Naive thymus-derived CD8-positive, alpha-beta T cell (primary cell): ENCODE measurements around the gene DYNC2H1. TPM values are rescaled to one million over a fixed set of nuclear protein-coding genes. Genes with fewer than 3 reads are reported as not detected.

Source experiments
- ATAC-seq, 2 donors: fragments of 150-1000 bp; cut with Tn5 transposase in 1 of 2; sonication (Bioruptor Pico), chemical (Tn5 transposase) in 1 of 2; 1 replicate in 1 of 2; 2 replicates in 1 of 2; pipeline ENCODE4 v1.10.0; 2021; ENCODE audit warnings: mild to moderate bottlenecking in 2 of 2, moderate library complexity in 2 of 2
- POLR2A ChIA-PET: fragments of 350-600 bp; sonication (Branson Sonifier 250); formaldehyde crosslinking; loops from one replicate; lab custom pipeline; 2021; ENCODE audit warnings: antibody characterized with exemption; lab: Charles Lee
- DNase-seq, 10 donors: peaks; one replicate each; pipeline versions ENCODE4 v3.0.0 to v3.0.0-alpha.2; 2020 to 2022
- H3K27ac Mint-ChIP-seq, 10 donors: one replicate each; pipeline ENCODE4 v1.8.0; 2020 to 2022; ENCODE audit warnings: mild to moderate bottlenecking in 10 of 10, mixed read lengths in 10 of 10, moderate library complexity in 4 of 10, inconsistent platforms in 1 of 10
- H3K27me3 Mint-ChIP-seq, 5 donors: one replicate each; pipeline ENCODE4 v1.8.0; 2021 to 2022; ENCODE audit warnings: mixed read lengths in 5 of 5
- H3K36me3 Mint-ChIP-seq, 3 donors: one replicate each; pipeline ENCODE4 v1.8.0; 2020 to 2022; ENCODE audit warnings: mixed read lengths in 3 of 3, mild to moderate bottlenecking in 2 of 3, inconsistent platforms in 1 of 3
- H3K4me1 Mint-ChIP-seq, 4 donors: one replicate each; pipeline ENCODE4 v1.8.0; 2021 to 2022; ENCODE audit warnings: mixed read lengths in 4 of 4
- H3K4me3 Mint-ChIP-seq, 10 donors: one replicate each; pipeline ENCODE4 v1.8.0; 2020 to 2022; ENCODE audit warnings: mild to moderate bottlenecking in 10 of 10, mixed read lengths in 10 of 10, moderate library complexity in 6 of 10, inconsistent platforms in 1 of 10
- H3K9me3 Mint-ChIP-seq, 9 donors: one replicate each; pipeline ENCODE4 v1.8.0; 2020 to 2022; ENCODE audit warnings: mixed read lengths in 9 of 9, mild to moderate bottlenecking in 3 of 9, inconsistent platforms in 1 of 9, moderate library complexity in 1 of 9
- polyA plus RNA-seq, 3 donors: library from polyadenylated mRNA; unstranded; fragments of 300-500 nt; fragmentation: Illumina TruSeq; gene quantifications; one replicate each; pipeline ENCODE4 v1.2.3, GENCODE V29; 2021
- total RNA-seq, 8 experiments: library from RNA in 2 of 8; stranded (reverse) in 2 of 8; gene quantifications; one replicate each; pipeline ENCODE4 v1.2.3 and lab custom pipeline; 2021 to 2026

DYNC2H1 gene, protein sequence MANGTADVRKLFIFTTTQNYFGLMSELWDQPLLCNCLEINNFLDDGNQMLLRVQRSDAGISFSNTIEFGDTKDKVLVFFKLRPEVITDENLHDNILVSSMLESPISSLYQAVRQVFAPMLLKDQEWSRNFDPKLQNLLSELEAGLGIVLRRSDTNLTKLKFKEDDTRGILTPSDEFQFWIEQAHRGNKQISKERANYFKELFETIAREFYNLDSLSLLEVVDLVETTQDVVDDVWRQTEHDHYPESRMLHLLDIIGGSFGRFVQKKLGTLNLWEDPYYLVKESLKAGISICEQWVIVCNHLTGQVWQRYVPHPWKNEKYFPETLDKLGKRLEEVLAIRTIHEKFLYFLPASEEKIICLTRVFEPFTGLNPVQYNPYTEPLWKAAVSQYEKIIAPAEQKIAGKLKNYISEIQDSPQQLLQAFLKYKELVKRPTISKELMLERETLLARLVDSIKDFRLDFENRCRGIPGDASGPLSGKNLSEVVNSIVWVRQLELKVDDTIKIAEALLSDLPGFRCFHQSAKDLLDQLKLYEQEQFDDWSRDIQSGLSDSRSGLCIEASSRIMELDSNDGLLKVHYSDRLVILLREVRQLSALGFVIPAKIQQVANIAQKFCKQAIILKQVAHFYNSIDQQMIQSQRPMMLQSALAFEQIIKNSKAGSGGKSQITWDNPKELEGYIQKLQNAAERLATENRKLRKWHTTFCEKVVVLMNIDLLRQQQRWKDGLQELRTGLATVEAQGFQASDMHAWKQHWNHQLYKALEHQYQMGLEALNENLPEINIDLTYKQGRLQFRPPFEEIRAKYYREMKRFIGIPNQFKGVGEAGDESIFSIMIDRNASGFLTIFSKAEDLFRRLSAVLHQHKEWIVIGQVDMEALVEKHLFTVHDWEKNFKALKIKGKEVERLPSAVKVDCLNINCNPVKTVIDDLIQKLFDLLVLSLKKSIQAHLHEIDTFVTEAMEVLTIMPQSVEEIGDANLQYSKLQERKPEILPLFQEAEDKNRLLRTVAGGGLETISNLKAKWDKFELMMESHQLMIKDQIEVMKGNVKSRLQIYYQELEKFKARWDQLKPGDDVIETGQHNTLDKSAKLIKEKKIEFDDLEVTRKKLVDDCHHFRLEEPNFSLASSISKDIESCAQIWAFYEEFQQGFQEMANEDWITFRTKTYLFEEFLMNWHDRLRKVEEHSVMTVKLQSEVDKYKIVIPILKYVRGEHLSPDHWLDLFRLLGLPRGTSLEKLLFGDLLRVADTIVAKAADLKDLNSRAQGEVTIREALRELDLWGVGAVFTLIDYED (N-terminal part only)
- total RNA-seq, result 1 to 10 TPM; 2.4 to 3.2 TPM
- under 1 TPM; 0.54 to 0.99 (median 0.65) TPM for polyA plus RNA-seq
- total RNA-seq (lab: John Stamatoyannopoulos, UW), result 6.1 to 23.6 (median 18.4) reads per million in 6 experiments

DNA sequence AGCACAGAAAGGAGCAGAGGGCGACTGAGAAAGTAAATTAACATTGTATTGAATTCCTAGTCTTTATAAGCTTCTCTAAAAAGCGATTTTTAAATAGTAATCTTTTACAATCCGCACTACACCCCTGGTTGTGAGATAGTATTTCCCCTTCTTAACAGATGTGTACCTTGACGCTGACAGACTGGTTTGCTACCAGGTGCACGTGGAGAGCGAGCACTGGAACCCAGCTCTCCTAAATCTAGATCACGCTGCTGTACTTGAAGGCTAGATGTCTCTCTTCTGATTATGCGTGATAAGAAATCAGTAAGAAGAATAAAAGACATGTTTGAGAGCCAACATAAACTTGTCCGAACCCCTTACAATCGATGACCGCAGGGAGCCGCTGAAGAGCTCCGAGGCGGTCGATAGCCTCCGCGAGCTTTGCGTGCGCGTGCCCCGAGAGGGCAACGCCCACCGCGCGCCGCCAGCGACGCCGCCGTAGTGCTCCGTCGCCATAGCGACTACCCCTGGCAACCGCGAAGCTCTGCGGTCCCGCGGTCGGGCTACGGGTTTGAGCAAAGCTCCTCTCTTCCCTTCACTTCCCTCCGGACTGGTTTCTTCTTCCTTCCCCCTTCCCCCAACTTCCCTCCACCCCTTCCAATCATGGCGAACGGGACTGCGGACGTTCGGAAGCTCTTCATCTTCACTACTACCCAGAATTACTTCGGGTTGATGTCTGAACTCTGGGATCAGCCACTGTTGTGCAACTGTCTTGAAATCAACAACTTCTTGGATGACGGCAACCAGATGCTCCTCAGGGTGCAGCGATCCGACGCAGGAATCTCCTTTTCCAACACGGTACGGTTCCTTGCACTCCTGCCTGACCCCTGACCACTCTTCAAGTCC is at the start of gene DYNC2H1:
Gene DYNC2H1 (plus strand): TSS at position 494 of the 885 bp plus-strand sequence. CDS start 149 bp downstream, at position 643.
- H3K4me1 Mint-ChIP-seq, result peaks cover 5 to 16% (median 10%) of the 10 kb centered on the region in 4 donors
- POLR2A ChIA-PET, result interaction anchor here (1.4 to 2.3 kb wide), 2 partner anchors 18 to 23 kb away, joined by 3 to 58 read pairs; partner anchors contain the start of gene DCUN1D5
- peak; percentile 85 to 91 for ATAC-seq
- H3K27me3 Mint-ChIP-seq, result peaks cover 0 to 9% (median 5%) of the 10 kb centered on the region in 5 donors
- H3K9me3 Mint-ChIP-seq, result no peaks in the 10 kb centered on the region
- H3K4me3 Mint-ChIP-seq, result peak within 1 kb of the TSS; percentile 88 to 99 (median 96)
- peak; percentile 81 to 92 (median 88) for DNase-seq
- H3K36me3 Mint-ChIP-seq, result no peaks in the 10 kb centered on the region
- H3K27ac Mint-ChIP-seq, result peak within 1 kb of the TSS; percentile 84 to 98 (median 96)

DNA sequence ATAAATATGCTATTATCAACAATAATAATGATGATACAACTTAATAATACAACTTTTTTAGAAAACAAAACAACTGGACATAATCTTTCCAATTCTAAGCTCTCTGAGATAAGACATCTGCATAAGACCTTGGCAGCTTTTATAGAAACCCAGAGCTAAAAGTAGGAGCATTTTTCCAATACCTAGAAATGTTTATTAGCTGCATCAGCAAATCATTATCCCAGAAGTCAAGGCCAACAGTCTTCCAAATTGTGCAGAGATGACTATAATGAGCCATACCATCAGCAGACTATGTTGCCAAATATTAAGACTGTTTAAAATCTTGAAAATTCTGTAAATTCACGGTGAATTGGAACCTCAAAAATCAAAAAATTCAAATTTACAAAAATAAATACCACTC is 47.6 kb upstream of the DYNC2H1 start:
- Mint-ChIP-seq H3K4me3 (no peak overlapping the region), H3K4me1 (peaks cover 0 to 1% (median 0%) of the 10 kb centered on the region in 4 donors), H3K27ac (no peak overlapping the region), H3K27me3 (no peaks in the 10 kb centered on the region), H3K9me3 (no peaks in the 10 kb centered on the region), H3K36me3 (peaks cover 0 to 70% (median 24%) of the 10 kb centered on the region in 3 donors)
- DNase-seq (no peak), ATAC-seq (no peak)
- POLR2A ChIA-PET, result no interaction called here

DNA sequence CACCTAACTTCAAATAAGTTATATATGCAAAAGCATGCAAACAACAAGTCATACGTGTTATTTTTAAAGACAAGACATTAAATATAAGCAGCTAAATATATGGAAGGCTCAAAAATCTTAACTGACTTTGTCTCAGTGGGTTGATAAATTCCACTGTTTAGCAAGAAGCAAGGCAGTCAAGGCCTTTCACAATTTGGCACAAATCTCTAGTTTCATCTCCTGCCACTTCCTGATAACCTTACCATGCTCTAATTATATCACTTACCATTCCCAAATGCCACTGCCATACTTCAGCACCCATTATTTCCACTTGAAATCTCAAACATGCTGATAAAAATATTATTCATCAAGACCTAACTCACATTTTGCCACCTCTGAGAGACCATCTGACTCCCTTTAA is 42.1 kb upstream of the DYNC2H1 start:
- ATAC-seq (no peak), DNase-seq (no peak)
- POLR2A ChIA-PET, result no interaction called here
- no peaks in the 10 kb centered on the region for H3K9me3 Mint-ChIP-seq
- no peaks in the 10 kb centered on the region for H3K27me3 Mint-ChIP-seq
- no peak overlapping the region for H3K4me3 Mint-ChIP-seq
- no peak overlapping the region for H3K27ac Mint-ChIP-seq
- H3K36me3 Mint-ChIP-seq, result peaks cover 5 to 75% (median 16%) of the 10 kb centered on the region in 3 donors
- peaks cover 14 to 38% (median 31%) of the 10 kb centered on the region in 4 donors for H3K4me1 Mint-ChIP-seq

DNA sequence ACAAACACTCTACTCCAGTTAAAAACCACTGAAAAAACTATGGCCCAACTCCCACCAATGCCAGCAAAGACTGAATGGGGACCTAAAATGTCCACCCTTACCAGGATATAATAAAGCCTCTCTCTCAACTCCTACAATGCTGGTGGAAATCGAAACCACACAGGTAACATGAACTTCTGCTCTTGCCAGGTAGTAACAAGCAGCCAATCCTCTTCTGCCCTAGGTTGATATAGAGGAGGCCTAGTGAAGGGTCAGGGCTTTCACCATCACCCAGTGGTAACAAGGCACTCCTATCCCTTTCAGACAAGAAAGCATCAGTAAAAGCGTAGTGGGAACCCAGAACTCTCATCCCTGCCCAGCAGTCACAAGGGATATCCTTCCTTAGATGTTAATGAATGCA is 39.9 kb upstream of the DYNC2H1 start:
- Mint-ChIP-seq H3K9me3 (no peaks in the 10 kb centered on the region), H3K27ac (peak overlapping the region in 4 of 10 donors; percentile 53 to 80 (median 65)), H3K36me3 (peaks cover 5 to 77% (median 22%) of the 10 kb centered on the region in 3 donors), H3K27me3 (no peaks in the 10 kb centered on the region), H3K4me3 (peak overlapping the region in 1 of 10 donors; percentile 21), H3K4me1 (peaks cover 16 to 42% (median 36%) of the 10 kb centered on the region in 4 donors)
- ATAC-seq (no peak), DNase-seq (no peak)
- POLR2A ChIA-PET, result no interaction called here

DNA sequence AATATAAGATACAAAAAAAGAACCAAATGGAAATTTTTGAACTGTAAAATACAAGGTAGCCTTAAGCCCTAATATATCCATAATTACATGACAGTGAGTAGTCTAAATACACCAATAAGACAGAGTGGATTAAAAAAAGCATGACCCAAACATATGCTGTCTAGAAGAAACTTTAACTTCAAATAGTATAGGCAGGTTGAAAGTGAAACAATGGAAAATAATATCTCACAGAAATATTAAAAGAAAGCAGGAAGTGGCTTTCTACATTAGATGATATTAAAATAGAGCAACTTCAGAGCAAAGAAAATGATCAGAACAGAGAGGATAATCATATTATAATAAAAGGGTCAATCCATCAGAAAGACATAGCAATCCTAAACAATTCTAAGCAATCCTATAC is 39.1 kb upstream of the DYNC2H1 start:
- no peak for DNase-seq
- POLR2A ChIA-PET, result no interaction called here
- Mint-ChIP-seq H3K4me1 (peaks cover 16 to 42% (median 37%) of the 10 kb centered on the region in 4 donors), H3K27ac (peak overlapping the region in 3 of 10 donors; percentile 35 to 80 (median 59)), H3K27me3 (no peaks in the 10 kb centered on the region), H3K36me3 (peaks cover 5 to 78% (median 28%) of the 10 kb centered on the region in 3 donors), H3K4me3 (peak overlapping the region in 4 of 10 donors; percentile 15 to 31 (median 25)), H3K9me3 (no peaks in the 10 kb centered on the region)
- peak in 1 of 2 donors; percentile 17 for ATAC-seq

DNA sequence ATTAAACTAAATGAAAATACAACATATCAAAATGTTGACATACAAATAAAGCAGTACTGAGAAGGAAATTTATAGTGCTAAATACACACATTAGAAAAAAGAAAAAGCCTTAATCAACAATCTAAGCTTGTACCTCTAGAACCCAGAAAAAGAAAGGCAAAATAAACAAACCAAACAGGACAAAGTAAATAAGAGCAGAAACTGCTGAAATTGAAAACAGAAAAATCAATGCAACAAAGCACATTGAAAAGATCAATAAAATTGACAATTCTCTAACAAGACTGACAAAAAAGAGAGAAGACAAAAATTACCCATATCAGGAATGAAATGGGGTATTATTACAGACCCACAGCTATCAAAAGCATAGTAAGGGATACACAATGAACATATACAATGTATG is 38.2 kb upstream of the DYNC2H1 start:
- Mint-ChIP-seq H3K4me3 (peak overlapping the region in 2 of 10 donors; percentile 2 to 33), H3K27me3 (no peaks in the 10 kb centered on the region), H3K27ac (peak overlapping the region in 5 of 10 donors; percentile 1 to 80 (median 24)), H3K36me3 (peaks cover 5 to 78% (median 32%) of the 10 kb centered on the region in 3 donors), H3K9me3 (no peaks in the 10 kb centered on the region), H3K4me1 (peaks cover 16 to 42% (median 37%) of the 10 kb centered on the region in 4 donors)
- ATAC-seq (no peak), DNase-seq (no peak)
- POLR2A ChIA-PET, result no interaction called here

DNA sequence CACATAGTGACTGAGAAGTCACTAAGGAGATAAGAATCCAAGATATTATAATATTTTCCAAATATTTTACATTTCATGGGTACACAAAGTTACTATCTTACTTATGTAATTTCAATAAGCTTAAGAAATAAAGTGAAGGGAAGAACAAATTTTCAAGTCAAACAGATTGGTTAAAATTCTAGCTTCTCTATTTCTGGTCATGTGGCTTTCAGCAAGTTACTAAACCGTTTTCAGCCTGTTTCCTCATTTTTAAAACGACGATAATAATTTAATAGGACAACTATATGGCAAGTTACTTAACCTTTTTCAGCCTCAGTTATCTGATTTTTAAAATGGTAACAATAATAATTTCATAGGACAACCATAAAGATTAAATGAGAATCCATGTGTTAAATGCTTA is 32.9 kb upstream of the DYNC2H1 start:
- H3K4me3 Mint-ChIP-seq, result no peak overlapping the region
- H3K36me3 Mint-ChIP-seq, result peaks cover 0 to 85% (median 57%) of the 10 kb centered on the region in 3 donors
- DNase-seq, result no peak
- H3K27ac Mint-ChIP-seq, result no peak overlapping the region
- ATAC-seq, result no peak
- H3K27me3 Mint-ChIP-seq, result no peaks in the 10 kb centered on the region
- H3K4me1 Mint-ChIP-seq, result peaks cover 0 to 12% (median 5%) of the 10 kb centered on the region in 4 donors
- H3K9me3 Mint-ChIP-seq, result no peaks in the 10 kb centered on the region
- POLR2A ChIA-PET, result interaction anchor here (0.6 kb wide), 1 partner anchor 10 kb away, joined by 3 read pairs; no protein-coding TSS in a partner anchor

DNA sequence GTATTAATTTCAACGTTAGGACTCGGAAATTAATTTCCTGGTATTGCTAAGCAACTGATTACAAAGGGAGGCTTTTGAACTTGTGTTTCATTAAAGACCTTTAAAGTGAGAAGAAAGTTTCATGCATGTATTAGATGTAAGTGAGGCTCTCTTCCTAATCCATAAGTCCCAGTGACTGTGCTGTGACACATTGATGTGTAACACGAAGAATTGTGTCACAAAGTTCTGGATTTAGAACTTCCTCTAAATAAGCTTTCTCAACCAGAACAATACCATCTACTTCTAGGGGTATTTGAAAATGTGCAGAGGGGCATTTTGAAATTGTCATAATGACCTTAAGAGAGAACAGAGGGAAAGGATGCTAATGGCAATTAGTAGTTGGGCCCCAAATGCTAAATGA is 31.7 kb upstream of the DYNC2H1 start:
- no peak for DNase-seq
- POLR2A ChIA-PET, result no interaction called here

DNA sequence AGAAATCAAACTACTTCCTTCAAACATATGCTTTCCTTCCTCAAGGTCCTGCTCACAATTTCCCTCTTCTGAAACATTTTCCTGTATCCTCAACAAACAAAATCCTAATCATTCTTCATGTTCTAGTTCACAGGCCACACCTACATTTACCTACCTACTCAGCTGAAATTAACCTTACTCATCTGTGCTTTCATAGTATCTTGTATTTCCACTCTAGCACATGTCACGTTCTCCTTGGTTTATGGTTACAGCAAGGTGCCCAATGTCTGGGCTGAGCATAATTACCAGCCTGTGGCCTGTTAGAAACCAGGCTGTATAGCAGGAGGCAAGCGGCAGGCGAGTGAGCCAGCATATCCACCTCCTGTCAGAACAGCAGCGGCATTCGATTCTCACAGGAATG is 30.5 kb upstream of the DYNC2H1 start:
- Mint-ChIP-seq H3K4me3 (no peak overlapping the region), H3K9me3 (no peaks in the 10 kb centered on the region), H3K27ac (peak overlapping the region in 1 of 10 donors; percentile 60), H3K36me3 (peaks cover 0 to 88% (median 56%) of the 10 kb centered on the region in 3 donors), H3K27me3 (no peaks in the 10 kb centered on the region), H3K4me1 (peaks cover 0 to 5% (median 3%) of the 10 kb centered on the region in 4 donors)
- ATAC-seq, result no peak
- no peak for DNase-seq
- POLR2A ChIA-PET, result no interaction called here

More for the DNA sequence above, 31.7 kb upstream of the DYNC2H1 start:
- Mint-ChIP-seq H3K4me3 (no peak overlapping the region), H3K27ac (no peak overlapping the region), H3K9me3 (no peaks in the 10 kb centered on the region), H3K4me1 (peaks cover 0 to 8% (median 5%) of the 10 kb centered on the region in 4 donors), H3K36me3 (peaks cover 0 to 89% (median 58%) of the 10 kb centered on the region in 3 donors), H3K27me3 (no peaks in the 10 kb centered on the region)
- ATAC-seq, result no peak

DNA sequence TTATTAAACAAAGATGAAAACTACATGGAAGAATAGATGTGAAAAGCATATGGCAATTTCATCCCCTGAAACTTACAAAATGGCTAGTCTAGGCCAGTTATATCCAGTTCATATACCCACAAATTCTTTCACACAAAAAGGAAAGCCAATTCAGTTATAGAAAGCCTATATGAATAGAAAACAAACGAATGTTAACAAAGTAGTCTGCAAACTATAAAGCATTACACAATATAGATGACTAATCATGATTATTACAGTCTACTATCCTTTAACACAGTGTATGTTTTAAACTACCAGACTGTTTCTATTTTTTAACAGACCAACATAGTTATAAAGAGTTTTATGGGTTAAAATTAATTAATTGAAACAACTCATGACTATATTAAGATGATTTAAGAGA is 29.4 kb upstream of the DYNC2H1 start:
- Mint-ChIP-seq H3K4me3 (no peak overlapping the region), H3K27ac (no peak overlapping the region), H3K36me3 (peaks cover 0 to 83% (median 50%) of the 10 kb centered on the region in 3 donors), H3K4me1 (peaks cover 0 to 5% (median 3%) of the 10 kb centered on the region in 4 donors), H3K9me3 (no peaks in the 10 kb centered on the region), H3K27me3 (no peaks in the 10 kb centered on the region)
- ATAC-seq (no peak), DNase-seq (no peak)
- POLR2A ChIA-PET, result no interaction called here
